ENCODE measurements around the gene KCNMB2.

GRCh38 chr3:178517665-178518334 lies 18.4 kb upstream of the KCNMB2 start:
- TF ChIP-seq CTCF (IDR thresholded peaks at IDR 0.05 in 4 of 5, conservative IDR thresholded peaks at IDR 0.05 in 1 of 5), result no peak
- no peak for TF ChIP-seq POLR2A (IDR thresholded peaks at IDR 0.05)

Measured in gastrocnemius medialis (tissue), 4 donors.